Activated CD8-positive, alpha-beta T cell treated with anti-CD3 and anti-CD28 coated beads for 36 hours (primary cell): ENCODE data around the gene PTPN13. TPM values are rescaled to one million over a fixed set of nuclear protein-coding genes. Genes with fewer than 3 reads are reported as not detected.

Experiments used
- ATAC-seq: fragments of 200-7000 bp; cut with Tn5 transposase; one replicate; pipeline ENCODE4 v1.10.0; 2021; ENCODE audit warnings: mild to moderate bottlenecking, moderate library complexity
- CTCF ChIA-PET: fragments of 350-600 bp; sonication (Branson Sonifier 250); formaldehyde crosslinking; loops from one replicate; lab custom pipeline; 2021; ENCODE audit warnings: antibody characterized with exemption; lab: Charles Lee
- POLR2A ChIA-PET: fragments of 350-600 bp; sonication (Branson Sonifier 250); formaldehyde crosslinking; loops from one replicate; lab custom pipeline; 2021; ENCODE audit warnings: antibody characterized with exemption; lab: Charles Lee
- DNase-seq: peaks from one replicate; pipeline ENCODE4 v3.0.0-alpha.2; 2020
- H3K27ac Mint-ChIP-seq: one replicate; pipeline ENCODE4 v1.8.0; 2021; ENCODE audit warnings: mild to moderate bottlenecking, mixed read lengths
- H3K27me3 Mint-ChIP-seq: one replicate; pipeline ENCODE4 v1.8.0; 2021; ENCODE audit warnings: mixed read lengths
- H3K36me3 Mint-ChIP-seq: one replicate; pipeline ENCODE4 v1.8.0; 2021; ENCODE audit warnings: low read depth, mixed read lengths
- H3K4me1 Mint-ChIP-seq: one replicate; pipeline ENCODE4 v1.8.0; 2021; ENCODE audit warnings: low read depth, mixed read lengths
- H3K4me3 Mint-ChIP-seq: one replicate; pipeline ENCODE4 v1.8.0; 2021; ENCODE audit warnings: mild to moderate bottlenecking, moderate library complexity, mixed read lengths
- H3K9me3 Mint-ChIP-seq: one replicate; pipeline ENCODE4 v1.8.0; 2021; ENCODE audit warnings: mixed read lengths
- CTCF ChIP-seq: fragments of 200-600 bp; IDR thresholded peaks from one replicate; pipeline ENCODE4 v1.8.0; 2022; ENCODE audit warnings: antibody characterized with exemption, mild to moderate bottlenecking
- intact Hi-C: fragments of 100-400 bp; cut with micrococcal nuclease; formaldehyde crosslinking; loops from one replicate; pipeline ENCODE4 v1.10.0; 2022
- total RNA-seq, 2 experiments: library from RNA; stranded (reverse); gene quantifications; one replicate each; pipeline ENCODE4 v1.2.3, GENCODE V29; 2021

PTPN13 gene
- total RNA-seq, 2 experiments from 2014 or later, result 0.27 to 0.38 TPM

DNA sequence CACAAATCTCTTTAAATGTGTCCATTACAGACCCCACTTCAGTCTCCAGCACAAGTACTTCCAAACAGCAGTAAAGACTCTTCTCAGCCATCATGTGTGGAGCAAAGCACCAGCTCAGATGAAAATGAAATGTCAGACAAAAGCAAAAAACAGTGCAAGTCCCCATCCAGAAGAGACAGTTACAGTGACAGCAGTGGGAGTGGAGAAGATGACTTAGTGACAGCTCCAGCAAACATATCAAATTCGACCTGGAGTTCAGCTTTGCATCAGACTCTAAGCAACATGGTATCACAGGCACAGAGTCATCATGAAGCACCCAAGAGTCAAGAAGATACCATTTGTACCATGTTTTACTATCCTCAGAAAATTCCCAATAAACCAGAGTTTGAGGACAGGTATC, 177.0 kb downstream of the PTPN13 start:
- ATAC-seq (no peak), DNase-seq (no peak)
- no peaks in the 10 kb centered on the region for H3K4me1 Mint-ChIP-seq
- no peak overlapping the region for H3K27ac Mint-ChIP-seq
- TF ChIP-seq CTCF, result no peak
- ChIA-PET CTCF (no interaction called here), POLR2A (no interaction called here)
- no peaks in the 10 kb centered on the region for H3K27me3 Mint-ChIP-seq
- intact Hi-C loops, result no loop called here
- no peak overlapping the region for H3K4me3 Mint-ChIP-seq
- no peaks in the 10 kb centered on the region for H3K9me3 Mint-ChIP-seq
- no peaks in the 10 kb centered on the region for H3K36me3 Mint-ChIP-seq

DNA sequence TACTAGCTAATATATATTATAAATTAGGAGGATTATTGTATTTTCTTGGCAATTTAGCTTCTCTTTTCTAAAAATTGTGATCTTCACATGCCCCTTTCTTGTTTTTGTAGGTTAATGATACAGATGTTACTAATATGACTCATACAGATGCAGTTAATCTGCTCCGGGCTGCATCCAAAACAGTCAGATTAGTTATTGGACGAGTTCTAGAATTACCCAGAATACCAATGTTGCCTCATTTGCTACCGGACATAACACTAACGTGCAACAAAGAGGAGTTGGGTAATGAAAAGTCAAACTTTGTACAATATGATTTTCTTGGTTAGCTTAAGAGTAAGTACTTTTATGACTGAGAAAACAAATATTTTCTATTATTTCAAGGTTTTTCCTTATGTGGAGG, 180.9 kb downstream of the PTPN13 start:
- Mint-ChIP-seq H3K9me3 (no peaks in the 10 kb centered on the region), H3K4me1 (no peaks in the 10 kb centered on the region), H3K4me3 (no peak overlapping the region), H3K27me3 (peaks cover 2% of the 10 kb centered on the region), H3K27ac (no peak overlapping the region), H3K36me3 (no peaks in the 10 kb centered on the region)
- no peak for DNase-seq
- POLR2A ChIA-PET, result no interaction called here
- ATAC-seq, result no peak
- intact Hi-C loops, result no loop called here
- CTCF ChIA-PET, result no interaction called here
- no peak for TF ChIP-seq CTCF

DNA sequence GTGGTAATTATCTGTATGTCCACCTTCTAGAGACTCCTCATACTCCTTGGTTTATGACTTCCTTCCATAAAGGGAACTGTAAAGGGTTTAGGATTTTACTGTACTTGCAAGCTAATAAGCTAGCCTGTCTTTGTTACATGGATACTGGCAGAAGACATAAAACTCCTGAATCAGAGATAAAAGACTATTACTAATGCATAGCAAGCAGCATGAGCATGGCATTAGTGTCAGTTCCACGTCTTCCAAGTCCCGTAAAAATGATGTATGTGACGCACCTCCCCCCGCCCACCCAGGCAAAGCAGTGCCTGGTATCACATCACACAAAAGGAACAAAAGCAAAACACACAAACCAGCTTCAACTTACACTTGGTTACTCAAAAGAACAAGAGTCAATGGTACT, 184.1 kb downstream of the PTPN13 start:
- Mint-ChIP-seq H3K4me1 (no peaks in the 10 kb centered on the region), H3K36me3 (no peaks in the 10 kb centered on the region), H3K4me3 (no peak overlapping the region), H3K27ac (no peak overlapping the region), H3K27me3 (peaks cover 2% of the 10 kb centered on the region), H3K9me3 (no peaks in the 10 kb centered on the region)
- intact Hi-C loops, result no loop called here
- ATAC-seq (no peak), DNase-seq (no peak)
- ChIA-PET CTCF (interaction anchor here (0.9 kb wide), 1 partner anchor 11 kb away, joined by 3 read pairs; no protein-coding TSS in a partner anchor), POLR2A (no interaction called here)
- no peak for TF ChIP-seq CTCF

- no peak overlapping the region for H3K4me3 Mint-ChIP-seq
- H3K27me3 Mint-ChIP-seq, result peaks cover 2% of the 10 kb centered on the region
- H3K36me3 Mint-ChIP-seq, result no peaks in the 10 kb centered on the region
- ChIA-PET CTCF (interaction anchor here (1.4 kb wide), 2 partner anchors 10 to 11 kb away, joined by 3 read pairs; no protein-coding TSS in a partner anchor), POLR2A (no interaction called here)
- no peak overlapping the region for H3K27ac Mint-ChIP-seq
- DNase-seq, result no peak
- H3K4me1 Mint-ChIP-seq, result no peaks in the 10 kb centered on the region
- no peak for ATAC-seq
- intact Hi-C loops, result no loop called here
- H3K9me3 Mint-ChIP-seq, result no peaks in the 10 kb centered on the region
- TF ChIP-seq CTCF, result no peak
Measured at GRCh38 chr4:86788826-86789225, 194.7 kb downstream of the PTPN13 start.

DNA sequence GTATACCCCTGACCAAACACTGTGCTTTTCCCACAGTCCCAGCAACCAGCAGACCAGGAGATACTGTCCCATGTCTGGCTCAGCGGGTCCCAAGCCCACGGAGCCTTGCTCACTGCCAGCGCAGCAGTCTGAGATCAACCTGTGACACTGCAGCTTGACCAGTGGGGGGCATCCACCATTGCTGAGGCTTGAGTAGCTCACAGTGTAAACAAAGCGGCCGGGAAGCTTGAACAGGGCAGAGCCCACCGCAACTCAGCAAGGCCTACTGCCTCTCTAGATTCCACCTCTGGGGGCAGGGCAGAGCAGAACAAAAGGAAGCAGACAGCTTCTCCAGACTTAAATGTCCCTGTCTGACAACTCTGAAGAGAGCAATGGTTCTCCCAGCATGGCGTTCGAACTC, 197.0 kb downstream of the PTPN13 start:
- intact Hi-C loops, result no loop called here
- H3K27me3 Mint-ChIP-seq, result peaks cover 2% of the 10 kb centered on the region

More for the DNA sequence above, 197.0 kb downstream of the PTPN13 start:
- DNase-seq (no peak), ATAC-seq (no peak)
- Mint-ChIP-seq H3K9me3 (peaks cover 1% of the 10 kb centered on the region), H3K4me1 (no peaks in the 10 kb centered on the region), H3K27ac (no peak overlapping the region), H3K36me3 (no peaks in the 10 kb centered on the region), H3K4me3 (no peak overlapping the region)
- ChIA-PET CTCF (no interaction called here), POLR2A (no interaction called here)
- no peak for TF ChIP-seq CTCF
